Activated T-helper 2 cell treated with anti-CD3 and anti-CD28 coated beads, Interferon-gamma antibody, Interleukin-2, Interleukin-4, amounts not matched to agents 10 μg/mL and 5 μg/mL and 100 μg/mL, durations not matched to agents 14 hours and 24 hours and 36 hours (primary cell): ENCODE results near the gene VWA5B2. TPM values are rescaled to one million over a fixed set of nuclear protein-coding genes. Genes with fewer than 3 reads are reported as not detected.

Experiments
- DNase-seq: peaks from one replicate; pipeline ENCODE4 v3.0.0; 2021; ENCODE audit warnings: low spot score
- H3K27ac Mint-ChIP-seq: one replicate; pipeline ENCODE4 v1.8.0; 2021; ENCODE audit warnings: mixed read lengths
- H3K27me3 Mint-ChIP-seq: one replicate; pipeline ENCODE4 v1.8.0; 2021; ENCODE audit warnings: low read depth, mixed read lengths
- H3K36me3 Mint-ChIP-seq: one replicate; pipeline ENCODE4 v1.8.0; 2021; ENCODE audit warnings: low read depth, mixed read lengths
- H3K4me1 Mint-ChIP-seq: one replicate; pipeline ENCODE4 v1.8.0; 2021; ENCODE audit warnings: low read depth, mixed read lengths
- H3K4me3 Mint-ChIP-seq: one replicate; pipeline ENCODE4 v1.8.0; 2021; ENCODE audit warnings: low read depth, mild to moderate bottlenecking, moderate library complexity, mixed read lengths
- H3K9me3 Mint-ChIP-seq: one replicate; pipeline ENCODE4 v1.8.0; 2021; ENCODE audit warnings: mixed read lengths
- intact Hi-C: fragments of 100-400 bp; cut with micrococcal nuclease; formaldehyde crosslinking; loops from one replicate; pipeline ENCODE4 v1.15.1; 2023
- total RNA-seq: library from RNA; stranded (reverse); gene quantifications from 2 replicates; pipeline ENCODE4 v1.2.3, GENCODE V29; 2022

VWA5B2 gene
- total RNA-seq, 1 donor from 2014 or later, result 0.11 TPM

DNA sequence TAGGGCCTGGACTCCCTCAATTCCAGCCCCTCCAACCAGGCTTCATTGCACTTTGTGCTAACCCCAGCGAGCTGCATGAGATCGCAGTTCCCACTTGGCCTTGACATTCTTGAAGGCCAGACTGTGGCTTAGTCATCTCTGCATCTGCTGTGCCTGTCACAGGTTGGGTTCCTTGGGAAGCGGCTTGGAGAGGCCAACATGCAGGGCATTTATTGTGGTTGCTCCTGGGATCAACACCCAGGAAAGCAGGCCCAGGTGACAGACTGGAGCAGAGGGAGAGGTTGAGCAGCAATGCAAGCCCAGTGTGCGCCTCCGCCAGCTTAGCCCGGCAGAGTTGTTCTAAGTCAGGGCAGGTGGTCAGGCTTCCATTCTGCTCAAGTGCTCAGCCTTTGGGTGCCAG lies 32.8 kb upstream of the VWA5B2 start:
- H3K36me3 Mint-ChIP-seq, result peaks cover 28% of the 10 kb centered on the region
- no peak for DNase-seq
- no peak overlapping the region for H3K27ac Mint-ChIP-seq
- no peak overlapping the region for H3K4me3 Mint-ChIP-seq
- H3K27me3 Mint-ChIP-seq, result no peaks in the 10 kb centered on the region
- no peaks in the 10 kb centered on the region for H3K9me3 Mint-ChIP-seq
- intact Hi-C loops, result no loop called here
- H3K4me1 Mint-ChIP-seq, result no peaks in the 10 kb centered on the region

DNA sequence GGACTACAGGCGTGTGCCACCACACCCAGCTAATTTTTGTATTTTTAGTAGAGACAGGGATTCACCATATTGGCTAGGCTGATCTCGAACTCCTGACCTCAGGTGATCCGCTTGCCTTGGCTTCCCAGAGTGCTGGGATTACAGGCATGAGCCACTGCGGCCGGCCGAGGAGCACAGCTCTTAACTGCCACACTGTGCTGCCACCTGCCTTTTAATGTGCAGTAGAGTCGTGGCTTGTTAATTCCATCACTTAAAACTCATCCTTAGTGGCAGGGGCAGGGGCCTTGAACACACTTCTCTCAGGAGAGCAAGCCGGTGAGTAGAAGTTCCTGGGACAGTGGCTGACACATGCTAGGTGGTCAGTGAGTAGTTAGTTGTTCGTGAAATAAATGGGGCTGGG lies 30.9 kb upstream of the VWA5B2 start:
- H3K27ac Mint-ChIP-seq, result no peak overlapping the region
- intact Hi-C loops, result no loop called here
- H3K9me3 Mint-ChIP-seq, result no peaks in the 10 kb centered on the region
- DNase-seq, result no peak
- H3K27me3 Mint-ChIP-seq, result no peaks in the 10 kb centered on the region
- H3K4me3 Mint-ChIP-seq, result no peak overlapping the region
- peaks cover 14% of the 10 kb centered on the region for H3K36me3 Mint-ChIP-seq
- H3K4me1 Mint-ChIP-seq, result no peaks in the 10 kb centered on the region

DNA sequence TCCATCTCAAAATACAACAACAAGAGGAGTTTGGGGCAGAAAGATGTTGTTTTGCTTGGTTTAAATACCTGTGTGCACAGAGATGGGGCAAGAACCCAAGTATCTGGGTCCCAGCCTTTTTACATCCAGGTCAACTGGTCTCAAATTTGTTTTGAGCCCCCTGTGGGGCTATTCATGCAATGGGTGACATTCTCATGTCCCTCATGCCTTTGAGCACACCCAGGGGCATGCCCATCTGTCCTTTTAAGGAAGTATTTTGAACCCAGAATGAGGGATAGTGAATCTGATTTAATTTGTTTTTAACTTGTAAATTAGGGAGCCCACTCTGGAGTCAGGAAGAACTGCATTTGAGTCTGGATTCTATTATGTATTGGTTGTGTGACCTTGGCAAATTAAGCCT lies 28.6 kb upstream of the VWA5B2 start:
- no peak for DNase-seq
- Mint-ChIP-seq H3K27me3 (peaks cover under 1% of the 10 kb centered on the region), H3K9me3 (no peaks in the 10 kb centered on the region), H3K4me3 (no peak overlapping the region), H3K4me1 (no peaks in the 10 kb centered on the region), H3K36me3 (no peaks in the 10 kb centered on the region), H3K27ac (no peak overlapping the region)
- intact Hi-C loops, result no loop called here

DNA sequence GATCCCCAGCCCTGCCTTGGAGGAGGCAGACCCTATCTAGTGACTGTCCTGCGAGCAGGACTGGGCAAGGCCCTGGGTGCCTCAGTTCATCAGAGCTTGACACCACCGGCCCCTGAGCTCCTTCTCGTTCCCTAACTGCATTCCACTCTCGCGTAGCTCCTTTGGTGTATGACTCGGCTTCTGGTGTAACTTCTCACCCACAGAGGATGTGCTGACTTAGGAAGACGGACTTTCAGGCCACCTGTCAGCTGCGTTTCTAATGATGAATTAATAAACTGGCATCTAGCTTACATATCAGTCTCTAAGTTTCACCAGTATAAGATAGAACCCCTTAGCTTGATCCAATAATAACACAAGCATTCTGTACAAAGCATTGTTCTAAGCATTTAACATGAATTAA lies 25.9 kb upstream of the VWA5B2 start:
- intact Hi-C loops, result no loop called here
- Mint-ChIP-seq H3K4me1 (no peaks in the 10 kb centered on the region), H3K36me3 (no peaks in the 10 kb centered on the region), H3K27ac (no peak overlapping the region), H3K4me3 (no peak overlapping the region), H3K9me3 (no peaks in the 10 kb centered on the region), H3K27me3 (peaks cover 8% of the 10 kb centered on the region)
- no peak for DNase-seq

DNA sequence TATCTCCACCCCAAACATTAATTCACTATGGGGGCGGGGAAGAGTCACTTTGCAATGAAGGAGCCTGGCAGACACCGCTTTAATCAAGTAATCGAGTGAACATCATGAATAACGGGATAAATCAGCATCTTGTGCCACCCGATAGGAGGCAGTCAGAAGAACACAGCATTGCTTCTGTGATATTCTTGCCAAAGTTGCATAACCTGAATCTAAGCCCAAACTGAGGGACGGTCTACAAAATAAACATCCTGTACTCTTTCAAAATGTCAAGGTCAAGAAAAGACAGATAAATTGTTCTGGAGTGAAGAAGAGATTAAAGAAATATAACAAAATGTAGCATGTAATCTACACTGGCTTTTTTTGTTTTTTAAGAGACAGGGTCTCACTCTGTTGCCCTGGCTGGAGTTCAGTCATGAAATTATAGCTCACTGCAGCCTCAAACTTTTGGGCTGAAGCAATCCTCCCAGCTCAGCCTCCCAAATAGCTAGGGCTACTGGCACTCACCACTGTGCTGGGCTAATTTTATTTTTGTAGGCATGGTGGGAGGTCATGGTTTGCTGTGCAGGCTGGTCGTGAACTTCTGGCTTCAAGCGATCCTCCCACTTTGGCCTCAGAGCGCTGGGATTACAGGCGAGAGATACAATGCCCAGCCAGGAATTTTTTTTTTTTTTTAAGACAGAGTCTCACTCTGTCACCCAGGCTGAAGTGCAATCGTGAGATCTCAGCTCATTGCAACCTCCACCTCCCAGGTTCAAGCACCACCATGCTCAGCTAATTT lies 20.1 kb upstream of the VWA5B2 start:
- no peaks in the 10 kb centered on the region for H3K9me3 Mint-ChIP-seq

DNA sequence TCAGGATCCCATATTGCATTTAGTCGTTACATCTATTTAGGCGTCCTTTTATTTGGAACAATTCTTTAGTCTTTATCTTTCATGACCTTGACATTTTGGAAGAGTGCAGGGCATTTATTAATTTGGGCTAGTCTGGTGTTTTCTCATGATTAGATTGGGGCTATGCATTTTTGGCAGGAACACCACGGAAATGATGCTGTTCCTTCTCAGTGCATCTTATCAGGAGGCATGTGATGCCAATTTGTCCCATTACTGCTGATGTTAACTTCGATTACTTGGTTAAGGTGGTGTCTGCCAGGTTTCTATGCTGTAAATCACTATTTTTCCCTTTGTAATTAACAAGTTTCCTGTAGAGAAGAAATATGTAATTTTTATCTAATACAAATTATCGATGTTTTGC lies 18.1 kb upstream of the VWA5B2 start:
- Mint-ChIP-seq H3K4me1 (no peaks in the 10 kb centered on the region), H3K27ac (no peak overlapping the region), H3K27me3 (peaks cover 15% of the 10 kb centered on the region), H3K9me3 (no peaks in the 10 kb centered on the region), H3K4me3 (no peak overlapping the region), H3K36me3 (no peaks in the 10 kb centered on the region)
- DNase-seq, result no peak
- intact Hi-C loops, result no loop called here

More for the DNA sequence above, 20.1 kb upstream of the VWA5B2 start:
- H3K4me1 Mint-ChIP-seq, result no peaks in the 10 kb centered on the region
- peaks cover 14% of the 10 kb centered on the region for H3K27me3 Mint-ChIP-seq
- no peaks in the 10 kb centered on the region for H3K36me3 Mint-ChIP-seq
- no peak overlapping the region for H3K4me3 Mint-ChIP-seq
- intact Hi-C loops, result no loop called here
- no peak overlapping the region for H3K27ac Mint-ChIP-seq
- DNase-seq, result no peak

DNA sequence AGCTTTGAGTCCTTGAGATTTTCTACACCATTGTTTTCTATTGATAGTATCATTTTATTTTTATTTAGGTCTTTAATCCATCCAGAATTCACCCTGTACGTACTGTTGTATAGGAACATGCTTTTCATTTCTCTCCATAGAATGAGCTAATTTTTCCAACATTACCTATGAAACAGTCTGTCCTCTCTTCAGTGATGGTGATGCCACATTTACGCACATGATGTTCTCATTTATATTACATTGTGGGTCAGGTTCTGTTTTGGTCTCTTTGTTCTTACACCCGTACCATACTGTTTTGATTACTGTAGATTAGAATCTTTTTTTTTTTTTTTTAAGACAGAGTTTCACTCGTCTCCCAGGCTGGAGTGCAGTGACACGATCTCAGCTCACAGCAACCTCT lies 17.7 kb upstream of the VWA5B2 start:
- no peak overlapping the region for H3K4me3 Mint-ChIP-seq
- peaks cover 12% of the 10 kb centered on the region for H3K27me3 Mint-ChIP-seq
- no peaks in the 10 kb centered on the region for H3K36me3 Mint-ChIP-seq
- intact Hi-C loops, result no loop called here
- H3K27ac Mint-ChIP-seq, result no peak overlapping the region
- DNase-seq, result no peak
- no peaks in the 10 kb centered on the region for H3K9me3 Mint-ChIP-seq
- H3K4me1 Mint-ChIP-seq, result no peaks in the 10 kb centered on the region

DNA sequence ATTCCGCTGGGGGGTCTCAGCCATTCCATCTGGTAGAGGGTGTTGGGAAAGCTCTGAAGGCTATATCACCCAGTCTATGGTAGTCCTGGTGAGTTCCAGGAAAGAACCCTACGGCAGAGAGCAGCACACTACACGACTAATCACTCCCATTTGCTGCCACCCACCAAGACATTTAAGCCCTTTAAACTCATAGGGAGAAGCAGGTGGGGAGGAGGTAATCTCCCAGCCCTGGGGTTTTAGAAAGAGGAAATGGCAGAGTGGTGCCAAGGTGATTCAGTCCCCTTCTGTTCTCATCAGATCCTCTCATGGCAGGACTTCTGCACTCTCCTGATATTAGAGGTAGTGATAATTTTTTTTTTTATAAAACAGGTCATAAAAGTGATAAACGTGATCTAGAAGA lies 10.6 kb upstream of the VWA5B2 start:
- Mint-ChIP-seq H3K27ac (no peak overlapping the region), H3K4me3 (no peak overlapping the region), H3K9me3 (no peaks in the 10 kb centered on the region), H3K27me3 (peaks cover 6% of the 10 kb centered on the region), H3K36me3 (no peaks in the 10 kb centered on the region), H3K4me1 (no peaks in the 10 kb centered on the region)
- DNase-seq, result no peak
- intact Hi-C loops, result no loop called here

DNA sequence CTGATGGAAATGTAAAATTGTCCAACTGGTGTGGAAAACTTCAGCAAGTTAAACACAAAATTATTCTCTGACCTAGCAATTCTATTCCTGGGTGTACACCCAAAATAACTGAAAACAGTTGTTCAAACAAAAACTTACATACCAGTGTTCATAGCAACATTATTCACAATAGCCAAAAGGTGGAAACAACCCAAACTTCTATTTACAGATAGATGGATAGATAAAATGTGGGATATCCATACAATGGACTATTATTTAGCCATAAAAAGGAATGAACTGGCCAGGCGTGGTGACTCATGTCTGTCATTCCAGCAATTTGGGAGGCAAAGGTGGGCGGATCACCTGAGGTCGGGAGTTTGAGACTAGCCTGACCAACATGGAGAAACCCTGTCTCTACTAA lies 6.9 kb upstream of the VWA5B2 start:
- no peaks in the 10 kb centered on the region for H3K4me1 Mint-ChIP-seq
- intact Hi-C loops, result no loop called here
- no peak for DNase-seq

DNA sequence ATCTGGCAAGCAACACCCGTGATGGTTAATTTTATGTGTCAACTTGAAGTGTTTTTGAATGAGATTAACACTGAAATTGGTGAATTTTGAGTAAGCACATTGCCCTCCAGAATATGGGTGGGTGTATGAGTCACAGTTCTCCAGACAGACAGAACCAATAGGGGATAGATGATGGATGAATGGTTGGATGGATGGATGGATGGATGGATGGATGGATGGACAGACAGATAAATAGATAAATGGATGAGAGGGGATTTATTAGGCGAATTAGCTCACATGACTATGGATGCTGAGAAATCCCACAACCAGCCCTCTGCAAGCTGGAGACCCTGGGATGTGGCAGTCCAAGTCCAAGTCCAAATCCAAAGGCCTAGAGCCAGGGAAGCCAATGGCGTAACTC lies 5.4 kb upstream of the VWA5B2 start:
- no peak for DNase-seq
- peaks cover 3% of the 10 kb centered on the region for H3K4me1 Mint-ChIP-seq
- intact Hi-C loops, result no loop called here
- no peak overlapping the region for H3K27ac Mint-ChIP-seq
- H3K27me3 Mint-ChIP-seq, result peaks cover 32% of the 10 kb centered on the region
- H3K36me3 Mint-ChIP-seq, result no peaks in the 10 kb centered on the region
- H3K4me3 Mint-ChIP-seq, result no peak overlapping the region
- H3K9me3 Mint-ChIP-seq, result no peaks in the 10 kb centered on the region

More for the DNA sequence above, 6.9 kb upstream of the VWA5B2 start:
- Mint-ChIP-seq H3K9me3 (no peaks in the 10 kb centered on the region), H3K27me3 (peaks cover 18% of the 10 kb centered on the region), H3K4me3 (no peak overlapping the region), H3K36me3 (no peaks in the 10 kb centered on the region), H3K27ac (no peak overlapping the region)

DNA sequence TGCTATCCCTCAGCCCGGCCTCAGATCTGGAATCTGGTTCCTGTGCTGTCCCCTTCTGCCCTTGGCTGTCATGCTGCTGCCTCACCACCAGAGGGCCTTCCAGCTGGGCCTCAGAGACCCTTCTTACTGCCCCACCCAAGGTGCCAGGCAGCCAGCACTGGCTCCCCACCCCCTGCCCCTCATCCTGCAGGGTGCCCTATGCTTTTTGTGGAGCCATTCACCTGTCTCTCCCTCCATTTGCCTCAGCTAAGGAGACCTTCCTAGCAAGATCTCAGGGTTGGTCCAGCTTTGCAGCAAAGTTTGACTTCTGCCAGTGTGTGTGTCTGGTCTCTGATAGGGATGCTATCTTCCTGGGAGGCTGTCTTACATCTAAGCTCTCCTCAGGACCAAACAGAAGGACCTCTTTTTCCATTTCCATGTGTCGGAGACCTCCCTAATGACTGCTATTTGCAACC lies 1.9 kb upstream of the VWA5B2 start:
- Mint-ChIP-seq H3K27ac (no peak overlapping the region), H3K36me3 (no peaks in the 10 kb centered on the region), H3K4me1 (peaks cover 6% of the 10 kb centered on the region), H3K9me3 (no peaks in the 10 kb centered on the region), H3K27me3 (peaks cover 52% of the 10 kb centered on the region), H3K4me3 (no peak overlapping the region)
- DNase-seq, result peak; percentile 26
- intact Hi-C loops, result loop anchor here (1.0 to 2.0 kb wide), 2 partner anchors 23 to 61 kb away; no protein-coding TSS in a partner anchor

DNA sequence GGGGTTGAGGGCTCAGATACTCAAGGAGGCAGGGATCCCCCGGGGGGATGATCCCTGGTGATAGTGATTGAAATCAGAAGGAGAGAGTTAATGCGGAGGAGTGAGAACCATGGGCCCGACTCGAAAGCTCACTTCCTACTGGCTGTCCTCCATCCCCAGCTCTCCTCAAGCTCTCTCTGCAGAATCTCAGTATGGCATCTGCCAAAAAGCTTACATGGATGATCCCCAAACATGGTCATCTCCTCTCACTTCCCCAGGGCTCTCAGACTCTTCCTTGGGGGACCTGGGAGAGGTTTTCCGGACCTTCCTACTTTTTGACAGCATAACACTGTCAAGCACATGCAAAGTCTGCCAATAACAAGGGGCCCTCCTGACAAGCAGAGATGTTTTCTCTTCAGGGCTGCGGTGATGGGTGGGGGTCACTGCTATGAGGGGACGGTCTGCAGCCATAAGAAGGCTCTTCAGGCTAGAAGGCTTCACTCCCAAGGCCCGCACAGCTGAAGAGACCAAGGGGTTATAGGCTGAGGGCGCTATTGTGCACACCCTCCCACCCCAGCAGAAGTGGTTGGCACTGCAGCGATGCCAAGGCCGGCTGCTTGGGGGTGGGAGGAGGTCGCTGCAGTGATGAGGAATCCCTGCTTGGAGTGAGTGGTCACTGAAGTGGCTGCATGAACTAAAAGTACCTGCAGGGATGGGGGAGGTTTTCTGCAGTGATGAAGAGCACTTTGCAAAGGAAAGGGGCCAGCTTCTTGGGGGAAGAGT lies 828 bp upstream of the VWA5B2 start:
- H3K36me3 Mint-ChIP-seq, result no peaks in the 10 kb centered on the region
- no peaks in the 10 kb centered on the region for H3K9me3 Mint-ChIP-seq
- peak overlapping the region; percentile 61 for H3K4me3 Mint-ChIP-seq
- no peak for DNase-seq
- H3K27me3 Mint-ChIP-seq, result peaks cover 55% of the 10 kb centered on the region
- no peak overlapping the region for H3K27ac Mint-ChIP-seq
- H3K4me1 Mint-ChIP-seq, result peaks cover 6% of the 10 kb centered on the region
- intact Hi-C loops, result no loop called here

DNA sequence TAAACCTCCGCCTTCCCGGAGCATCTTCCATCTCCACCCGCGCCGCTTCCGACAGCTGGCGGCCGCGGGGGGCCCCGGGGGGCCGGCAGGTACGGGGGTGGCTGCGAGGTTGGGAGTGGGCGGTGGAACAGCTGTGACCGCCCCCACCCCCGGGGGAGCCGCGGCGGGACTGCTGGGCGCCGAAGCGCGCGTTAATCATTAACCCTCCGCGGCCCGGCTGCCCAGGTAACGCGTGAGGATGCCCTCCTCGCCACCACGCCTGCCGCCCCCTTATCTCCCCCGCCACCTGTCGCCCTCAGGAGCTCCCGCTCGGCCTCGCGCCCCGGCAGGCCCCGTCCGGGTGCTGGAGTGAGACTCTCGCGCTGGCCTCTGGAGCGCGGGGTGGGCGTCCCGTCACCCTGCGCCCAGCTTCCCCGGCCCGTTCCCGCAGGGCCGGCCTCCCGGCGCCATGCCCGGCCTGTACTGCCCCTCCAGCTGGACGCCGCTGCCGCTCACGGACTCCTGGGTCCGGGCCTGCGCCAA lies 757 bp downstream of the VWA5B2 start:
- Mint-ChIP-seq H3K36me3 (no peaks in the 10 kb centered on the region), H3K27ac (no peak overlapping the region), H3K27me3 (peaks cover 52% of the 10 kb centered on the region), H3K4me1 (peaks cover 6% of the 10 kb centered on the region), H3K9me3 (no peaks in the 10 kb centered on the region), H3K4me3 (no peak overlapping the region)
- DNase-seq, result no peak
- intact Hi-C loops, result no loop called here
